Measurements from ENCODE around the gene TOMM5.
A peak's percentile ranks its signal among the peaks of the same experiment; 100 is the strongest.

Gene TOMM5

DNA sequence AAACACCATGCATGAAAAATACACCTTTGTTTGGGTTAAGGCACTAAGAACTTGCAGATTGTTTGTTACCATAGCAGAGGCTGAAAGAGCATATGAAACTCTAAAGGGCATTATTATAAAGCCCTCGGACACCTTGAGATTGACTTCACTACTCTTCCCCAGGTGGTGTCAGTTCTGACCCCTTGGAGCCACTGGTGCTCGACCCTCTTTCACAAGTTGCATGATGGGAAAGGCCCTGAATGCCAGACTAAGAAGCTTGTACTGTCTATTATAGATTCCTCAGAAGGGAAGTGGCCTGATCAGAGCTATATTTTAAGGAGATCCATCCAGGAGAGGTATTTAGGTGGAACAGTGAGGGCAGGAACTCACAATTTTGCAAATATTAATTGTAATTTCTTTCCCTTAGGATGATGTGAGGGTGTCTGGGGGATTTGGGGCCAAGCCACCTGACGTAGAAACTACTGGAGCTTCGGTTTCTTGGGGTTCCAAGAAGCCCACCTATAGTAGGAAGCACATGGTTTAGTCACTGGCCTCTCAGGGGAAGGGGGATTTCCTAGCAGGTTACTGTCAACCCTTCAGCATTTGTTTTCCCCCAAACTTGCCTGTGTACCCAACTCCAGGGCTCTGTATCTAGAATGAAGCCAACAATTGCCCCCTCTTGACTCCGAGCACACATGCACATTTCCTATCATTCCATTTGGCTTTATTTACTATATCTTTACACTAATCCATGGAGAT, 32.4 kb downstream of the TOMM5 start:
- Histone ChIP-seq H3K36me3 (ENCODE audit: insufficient read depth, low read depth, low read length) (peaks cover 13% of the 10 kb centered on the region; the same call in 1 of the 2 replicates), H3K4me1 (ENCODE audit: insufficient read depth, low read length) (peaks cover 5% of the 10 kb centered on the region; the same call in 1 of the 2 replicates), H3K9ac (ENCODE audit: low read depth, low read length) (no peak overlapping the region), H3K27me3 (ENCODE audit: insufficient read depth, low read length) (no peaks in the 10 kb centered on the region), H3K27ac (ENCODE audit: low read length) (no peak overlapping the region), H3K4me3 (ENCODE audit: low read length) (no peak overlapping the region), H3K9me3 (ENCODE audit: insufficient read depth, low read depth, low read length) (peaks cover 12% of the 10 kb centered on the region; the same call in 1 of the 2 replicates)

DNA sequence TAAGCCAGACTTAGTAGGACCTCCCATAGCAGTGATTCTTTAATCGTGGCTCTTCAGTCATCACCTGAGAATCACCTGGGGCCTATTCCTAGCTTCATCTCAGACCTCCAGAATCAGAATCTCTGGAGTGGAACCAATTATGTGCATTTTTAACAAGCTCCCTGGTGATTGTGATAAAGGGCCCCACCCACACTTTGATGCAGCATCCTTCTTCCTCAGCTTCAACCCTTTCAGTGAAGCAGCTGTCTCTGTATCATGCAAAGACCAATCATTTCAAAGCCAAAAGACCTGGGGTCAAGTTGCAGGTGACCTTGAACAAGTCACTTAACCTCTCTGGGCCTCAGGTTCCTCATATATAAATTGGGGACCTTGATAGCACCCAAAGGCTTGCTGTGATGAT, 33.3 kb downstream of the TOMM5 start:
- no peak overlapping the region for H3K27ac ChIP-seq (ENCODE audit: low read length)
- peaks cover 6% of the 10 kb centered on the region; the same call in 1 of the 2 replicates for H3K9me3 ChIP-seq (ENCODE audit: insufficient read depth, low read depth, low read length)
- no peaks in the 10 kb centered on the region for H3K27me3 ChIP-seq (ENCODE audit: insufficient read depth, low read length)
- H3K4me3 ChIP-seq (ENCODE audit: low read length), result no peak overlapping the region
- H3K36me3 ChIP-seq (ENCODE audit: insufficient read depth, low read depth, low read length), result peaks cover 7% of the 10 kb centered on the region; the same call in 1 of the 2 replicates
- H3K9ac ChIP-seq (ENCODE audit: low read depth, low read length), result no peak overlapping the region
- H3K4me1 ChIP-seq (ENCODE audit: insufficient read depth, low read length), result peaks cover 5% of the 10 kb centered on the region; the same call in 1 of the 2 replicates

DNA sequence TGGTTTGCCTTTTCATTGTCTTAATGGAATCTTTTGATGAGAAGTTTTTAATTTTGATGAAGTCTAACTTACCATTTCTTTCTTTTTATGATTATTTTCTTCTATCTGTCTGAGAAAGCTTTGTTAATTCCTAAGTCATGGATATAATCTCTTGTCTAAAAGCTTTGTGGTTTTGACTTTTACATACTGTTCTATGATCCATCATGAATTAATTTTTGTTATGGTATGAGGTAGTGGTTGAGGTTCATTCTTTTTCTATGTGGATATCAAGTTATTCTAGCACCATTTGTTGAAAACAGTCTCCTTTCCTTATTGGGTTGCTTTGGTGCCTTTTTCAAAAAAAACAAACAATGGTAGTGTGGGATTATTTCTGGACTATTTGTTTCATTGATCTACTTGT, 36.6 kb downstream of the TOMM5 start:
- H3K4me3 ChIP-seq (ENCODE audit: low read length), result no peak overlapping the region
- H3K9ac ChIP-seq (ENCODE audit: low read depth, low read length), result no peak overlapping the region
- H3K27ac ChIP-seq (ENCODE audit: low read length), result no peak overlapping the region
- no peaks in the 10 kb centered on the region for H3K36me3 ChIP-seq (ENCODE audit: insufficient read depth, low read depth, low read length)
- peaks cover 5% of the 10 kb centered on the region; the same call in 1 of the 2 replicates for H3K4me1 ChIP-seq (ENCODE audit: insufficient read depth, low read length)
- no peaks in the 10 kb centered on the region for H3K9me3 ChIP-seq (ENCODE audit: insufficient read depth, low read depth, low read length)
- H3K27me3 ChIP-seq (ENCODE audit: insufficient read depth, low read length), result no peaks in the 10 kb centered on the region

DNA sequence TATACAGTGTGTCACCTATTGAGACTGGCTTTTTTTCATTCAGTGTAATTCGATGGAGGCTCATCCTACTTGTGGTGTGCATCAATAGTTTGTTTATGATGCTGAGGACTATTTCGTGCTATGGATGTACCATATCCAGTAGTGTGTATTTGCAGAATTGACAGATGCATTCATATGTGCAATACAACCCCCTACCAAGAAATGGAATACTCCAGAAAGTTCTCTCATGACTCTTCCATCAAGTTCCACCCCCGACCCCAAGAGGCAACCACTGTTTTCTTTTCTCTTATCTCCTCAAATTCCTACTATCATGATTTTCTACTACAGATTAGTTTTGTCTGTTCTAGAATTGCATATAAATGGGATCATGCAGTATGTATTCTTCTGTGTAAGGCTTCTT, 38.1 kb downstream of the TOMM5 start:
- H3K27ac ChIP-seq (ENCODE audit: low read length), result no peak overlapping the region
- no peak overlapping the region for H3K4me3 ChIP-seq (ENCODE audit: low read length)
- no peak overlapping the region for H3K9ac ChIP-seq (ENCODE audit: low read depth, low read length)
- no peaks in the 10 kb centered on the region for H3K36me3 ChIP-seq (ENCODE audit: insufficient read depth, low read depth, low read length)
- H3K4me1 ChIP-seq (ENCODE audit: insufficient read depth, low read length), result peaks cover 3% of the 10 kb centered on the region; the same call in 1 of the 2 replicates
- no peaks in the 10 kb centered on the region for H3K27me3 ChIP-seq (ENCODE audit: insufficient read depth, low read length)
- no peaks in the 10 kb centered on the region for H3K9me3 ChIP-seq (ENCODE audit: insufficient read depth, low read depth, low read length)

DNA sequence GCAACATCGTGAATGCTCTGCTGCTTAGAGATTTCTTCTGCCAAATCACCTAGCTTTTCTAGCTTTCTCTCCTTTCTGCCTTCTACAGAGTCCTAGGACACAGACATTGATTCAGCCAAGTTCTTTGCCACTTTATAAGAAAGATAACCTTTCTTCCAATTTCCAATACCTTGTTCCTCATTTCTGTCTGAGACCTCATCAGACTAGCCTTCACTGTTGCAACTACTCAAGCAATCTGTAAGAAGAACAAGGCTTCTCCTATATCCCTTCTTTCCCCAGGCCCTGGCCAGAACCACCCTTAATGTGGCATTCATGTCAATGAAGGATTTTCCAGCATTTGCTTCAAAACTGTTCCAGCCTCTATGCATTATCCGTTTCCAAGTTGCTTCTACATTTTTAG, 40.5 kb downstream of the TOMM5 start:
- H3K4me1 ChIP-seq (ENCODE audit: insufficient read depth, low read length), result no peaks in the 10 kb centered on the region
- H3K36me3 ChIP-seq (ENCODE audit: insufficient read depth, low read depth, low read length), result no peaks in the 10 kb centered on the region
- no peak overlapping the region for H3K4me3 ChIP-seq (ENCODE audit: low read length)
- H3K9ac ChIP-seq (ENCODE audit: low read depth, low read length), result no peak overlapping the region
- H3K27me3 ChIP-seq (ENCODE audit: insufficient read depth, low read length), result no peaks in the 10 kb centered on the region
- no peaks in the 10 kb centered on the region for H3K9me3 ChIP-seq (ENCODE audit: insufficient read depth, low read depth, low read length)
- H3K27ac ChIP-seq (ENCODE audit: low read length), result no peak overlapping the region

DNA sequence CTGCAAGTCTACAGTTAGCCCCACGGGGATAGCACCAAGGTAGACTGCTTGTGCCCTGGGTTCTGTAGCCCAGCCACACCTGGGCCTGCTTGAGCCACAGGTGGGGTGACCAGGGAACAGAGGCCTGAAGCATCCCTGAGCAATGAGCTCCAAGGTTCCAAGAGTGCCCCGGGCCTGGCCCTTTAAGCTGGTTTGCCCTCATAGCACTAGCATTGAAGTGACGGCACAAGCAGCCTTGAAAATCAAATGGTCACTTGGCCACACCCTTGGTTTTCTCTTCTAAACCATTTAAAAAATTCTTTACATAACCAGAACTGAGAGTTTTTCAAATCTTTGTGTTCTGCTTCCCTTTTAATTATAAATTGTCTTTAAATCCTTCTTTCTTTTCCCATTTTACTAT, 40.9 kb downstream of the TOMM5 start:
- Histone ChIP-seq H3K36me3 (ENCODE audit: insufficient read depth, low read depth, low read length) (no peaks in the 10 kb centered on the region), H3K27ac (ENCODE audit: low read length) (no peak overlapping the region), H3K4me1 (ENCODE audit: insufficient read depth, low read length) (no peaks in the 10 kb centered on the region), H3K9ac (ENCODE audit: low read depth, low read length) (no peak overlapping the region), H3K9me3 (ENCODE audit: insufficient read depth, low read depth, low read length) (no peaks in the 10 kb centered on the region), H3K27me3 (ENCODE audit: insufficient read depth, low read length) (no peaks in the 10 kb centered on the region), H3K4me3 (ENCODE audit: low read length) (no peak overlapping the region)

DNA sequence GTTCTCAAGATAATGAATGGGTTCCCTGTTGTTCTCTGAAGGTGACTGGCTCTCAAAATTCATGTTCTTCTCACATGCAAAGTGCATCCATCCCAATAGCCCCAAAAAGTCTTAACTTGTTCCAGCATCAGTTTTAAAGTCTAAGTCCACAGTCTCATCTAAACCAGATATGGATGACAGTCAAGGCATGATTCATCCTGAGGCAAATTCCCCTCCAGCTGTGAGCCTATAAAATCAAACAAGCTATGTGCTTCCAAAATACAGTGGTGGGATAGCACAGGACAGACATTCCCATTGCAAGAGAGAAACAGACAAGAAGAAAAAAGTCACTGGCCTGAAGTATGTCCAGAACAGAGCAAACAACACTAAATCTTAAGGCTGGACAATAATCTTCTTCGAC, 41.6 kb downstream of the TOMM5 start:
- no peaks in the 10 kb centered on the region for H3K27me3 ChIP-seq (ENCODE audit: insufficient read depth, low read length)
- no peak overlapping the region for H3K27ac ChIP-seq (ENCODE audit: low read length)
- H3K36me3 ChIP-seq (ENCODE audit: insufficient read depth, low read depth, low read length), result no peaks in the 10 kb centered on the region
- no peak overlapping the region for H3K4me3 ChIP-seq (ENCODE audit: low read length)
- H3K9ac ChIP-seq (ENCODE audit: low read depth, low read length), result no peak overlapping the region
- no peaks in the 10 kb centered on the region for H3K4me1 ChIP-seq (ENCODE audit: insufficient read depth, low read length)
- no peaks in the 10 kb centered on the region for H3K9me3 ChIP-seq (ENCODE audit: insufficient read depth, low read depth, low read length)

DNA sequence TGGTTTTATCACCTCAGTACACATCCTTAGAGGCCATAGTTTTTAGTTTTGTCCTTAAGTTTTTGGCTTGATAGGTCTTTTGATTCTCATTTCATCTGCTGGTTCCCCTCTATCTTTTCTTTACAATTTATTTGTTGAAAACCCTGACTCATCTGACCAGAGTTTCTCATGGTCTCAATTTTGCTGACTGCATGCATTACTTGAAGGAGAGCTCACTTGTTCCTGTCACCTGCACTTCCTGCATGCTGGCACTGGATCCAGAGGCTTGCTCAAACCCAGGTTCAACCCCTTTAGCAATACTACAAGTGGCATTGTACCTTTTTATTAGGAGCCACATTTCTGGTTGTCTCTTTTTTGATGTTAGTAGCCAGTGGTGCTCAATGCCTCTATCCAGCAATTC, 42.9 kb downstream of the TOMM5 start:
- Histone ChIP-seq H3K4me1 (ENCODE audit: insufficient read depth, low read length) (no peaks in the 10 kb centered on the region), H3K36me3 (ENCODE audit: insufficient read depth, low read depth, low read length) (no peaks in the 10 kb centered on the region), H3K27ac (ENCODE audit: low read length) (no peak overlapping the region), H3K9me3 (ENCODE audit: insufficient read depth, low read depth, low read length) (no peaks in the 10 kb centered on the region), H3K27me3 (ENCODE audit: insufficient read depth, low read length) (no peaks in the 10 kb centered on the region), H3K9ac (ENCODE audit: low read depth, low read length) (0 out of 2 replicates have a peak overlapping the region, but pooled peaks have one; percentile 20), H3K4me3 (ENCODE audit: low read length) (no peak overlapping the region)

DNA sequence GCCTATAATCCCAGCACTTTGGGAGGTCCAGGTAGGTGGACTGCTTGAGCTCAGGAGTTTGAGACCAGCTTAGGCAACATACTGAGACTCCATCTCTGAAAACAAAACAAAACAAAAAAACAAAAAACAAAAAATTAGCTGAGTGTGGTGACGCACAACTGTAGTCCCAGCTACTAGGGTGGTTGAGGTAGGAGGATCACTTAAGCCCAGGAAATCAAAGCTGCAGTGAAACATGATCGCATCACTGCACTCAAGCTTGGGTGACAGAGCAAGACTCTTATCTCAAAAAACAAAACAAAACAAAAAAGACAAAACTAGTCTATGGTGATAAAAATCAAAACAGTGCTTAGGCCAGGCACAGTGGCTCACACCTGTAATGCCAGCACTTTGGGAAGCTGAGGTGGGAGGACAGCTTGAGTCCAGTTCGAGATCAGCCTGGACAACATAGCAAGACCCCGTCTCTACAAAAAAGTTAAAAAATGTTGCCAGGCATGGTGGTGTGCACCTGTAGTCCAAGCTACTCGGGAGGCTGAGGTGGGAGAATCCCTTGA, 45.0 kb downstream of the TOMM5 start:
- no peaks in the 10 kb centered on the region for H3K36me3 ChIP-seq (ENCODE audit: insufficient read depth, low read depth, low read length)
- H3K27me3 ChIP-seq (ENCODE audit: insufficient read depth, low read length), result no peaks in the 10 kb centered on the region
- H3K9me3 ChIP-seq (ENCODE audit: insufficient read depth, low read depth, low read length), result no peaks in the 10 kb centered on the region
- no peak overlapping the region for H3K9ac ChIP-seq (ENCODE audit: low read depth, low read length)
- H3K27ac ChIP-seq (ENCODE audit: low read length), result no peak overlapping the region
- no peaks in the 10 kb centered on the region for H3K4me1 ChIP-seq (ENCODE audit: insufficient read depth, low read length)
- no peak overlapping the region for H3K4me3 ChIP-seq (ENCODE audit: low read length)

DNA sequence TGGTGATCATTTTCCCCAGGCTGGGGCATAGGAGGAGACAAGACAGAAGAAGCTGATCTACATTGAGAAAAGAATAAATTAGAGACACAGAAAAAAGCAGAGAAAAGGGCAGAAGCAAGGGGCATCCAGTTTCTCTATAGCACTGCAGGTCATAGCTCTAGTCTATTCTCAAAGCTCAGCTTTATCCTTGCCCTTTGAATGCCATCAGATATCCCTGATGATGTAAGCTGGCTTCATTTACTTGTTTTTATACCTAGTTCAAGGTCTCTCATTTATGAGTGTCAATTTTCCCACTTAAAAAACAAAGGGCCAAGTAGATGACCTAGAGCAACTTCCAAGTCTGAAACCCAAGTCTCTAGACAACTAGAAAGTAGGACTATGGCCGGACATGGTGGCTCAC, 48.9 kb downstream of the TOMM5 start:
- H3K4me3 ChIP-seq (ENCODE audit: low read length), result no peak overlapping the region
- H3K4me1 ChIP-seq (ENCODE audit: insufficient read depth, low read length), result no peaks in the 10 kb centered on the region
- H3K9ac ChIP-seq (ENCODE audit: low read depth, low read length), result no peak overlapping the region
- H3K27ac ChIP-seq (ENCODE audit: low read length), result no peak overlapping the region
- peaks cover 25% of the 10 kb centered on the region for H3K36me3 ChIP-seq (ENCODE audit: insufficient read depth, low read depth, low read length)
- no peaks in the 10 kb centered on the region for H3K27me3 ChIP-seq (ENCODE audit: insufficient read depth, low read length)
- no peaks in the 10 kb centered on the region for H3K9me3 ChIP-seq (ENCODE audit: insufficient read depth, low read depth, low read length)

DNA sequence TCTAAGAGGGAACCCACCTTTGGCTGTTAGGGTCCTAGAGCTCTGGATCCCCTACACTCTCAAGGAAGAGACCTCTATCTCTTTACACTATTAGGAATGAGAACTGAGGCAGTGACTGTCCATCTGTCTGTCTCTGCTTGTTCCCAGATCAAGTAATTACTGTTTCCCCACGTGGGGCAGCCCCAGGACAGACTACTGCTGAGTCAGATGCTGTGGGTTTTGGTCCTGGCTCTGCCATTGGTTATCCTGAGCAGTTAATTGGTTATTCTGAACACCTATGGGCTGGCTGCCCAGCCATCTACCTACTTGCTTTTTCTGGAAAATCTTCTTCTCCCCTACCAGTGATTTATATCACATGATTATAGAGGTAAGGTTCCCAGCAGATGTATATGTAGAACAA, 49.5 kb downstream of the TOMM5 start:
- H3K36me3 ChIP-seq (ENCODE audit: insufficient read depth, low read depth, low read length), result peaks cover 29% of the 10 kb centered on the region
- no peaks in the 10 kb centered on the region for H3K27me3 ChIP-seq (ENCODE audit: insufficient read depth, low read length)
- H3K9me3 ChIP-seq (ENCODE audit: insufficient read depth, low read depth, low read length), result no peaks in the 10 kb centered on the region
- H3K27ac ChIP-seq (ENCODE audit: low read length), result no peak overlapping the region
- H3K9ac ChIP-seq (ENCODE audit: low read depth, low read length), result no peak overlapping the region
- no peak overlapping the region for H3K4me3 ChIP-seq (ENCODE audit: low read length)
- no peaks in the 10 kb centered on the region for H3K4me1 ChIP-seq (ENCODE audit: insufficient read depth, low read length)

DNA sequence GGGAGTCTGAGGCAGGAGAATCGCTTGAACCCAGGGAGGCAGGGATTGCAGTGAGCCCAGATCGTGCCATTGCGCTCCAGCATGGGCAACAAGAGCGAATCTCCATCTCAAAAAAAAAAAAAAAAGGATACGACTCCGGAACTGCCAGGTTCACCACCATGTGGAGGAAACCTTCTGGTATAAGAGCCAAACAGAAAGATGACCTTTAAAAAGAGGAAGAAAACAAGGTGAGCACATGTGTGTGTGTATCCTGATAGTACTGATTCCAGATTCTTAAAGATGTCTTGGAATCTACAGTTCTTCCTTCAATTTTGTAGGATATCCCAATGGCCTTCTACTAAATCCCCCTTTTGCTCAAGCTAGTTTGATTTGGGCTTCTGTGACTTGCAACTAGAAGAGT, 49.9 kb downstream of the TOMM5 start:
- Histone ChIP-seq H3K9me3 (ENCODE audit: insufficient read depth, low read depth, low read length) (no peaks in the 10 kb centered on the region), H3K4me1 (ENCODE audit: insufficient read depth, low read length) (no peaks in the 10 kb centered on the region), H3K4me3 (ENCODE audit: low read length) (no peak overlapping the region), H3K36me3 (ENCODE audit: insufficient read depth, low read depth, low read length) (peaks cover 33% of the 10 kb centered on the region), H3K27ac (ENCODE audit: low read length) (no peak overlapping the region), H3K9ac (ENCODE audit: low read depth, low read length) (no peak overlapping the region), H3K27me3 (ENCODE audit: insufficient read depth, low read length) (no peaks in the 10 kb centered on the region)
